Suprapubic skin (tissue), 4 donors: ENCODE measurements around the gene C2CD4D.

Source experiments
- EP300 ChIP-seq: sonication (generic); formaldehyde crosslinking; IDR thresholded peaks from one replicate; pipeline ENCODE4 v1.6.1; 2017; ENCODE audit warnings: antibody characterized with exemption
- POLR2AphosphoS5 ChIP-seq, 3 donors: sonication (generic); formaldehyde crosslinking; IDR thresholded peaks; one replicate each; pipeline ENCODE4 v1.6.1; 2017; ENCODE audit warnings: antibody characterized with exemption in 3 of 3

- TF ChIP-seq POLR2AphosphoS5 (IDR thresholded peaks at IDR 0.05) (peak in 1 of 3 donors; percentile 15), EP300 (no peak)
Observed at GRCh38 chr1:151832318-151832980, 7.2 kb downstream of the C2CD4D start.
